ENCODE data around the gene ACAT2.

- TF ChIP-seq CTCF (IDR thresholded peaks at IDR 0.05) (no peak), EZH2 (IDR thresholded peaks at IDR 0.05; ENCODE audit: borderline replicate concordance, insufficient read depth, low read depth, low read length, poor library complexity, severe bottlenecking) (no peak)
Measured at GRCh38 chr6:159778131-159778530, 16.3 kb downstream of the ACAT2 start.
